ENCODE measurements around the gene SPOUT1. TPM values are rescaled to one million over a fixed set of nuclear protein-coding genes. Genes with fewer than 3 reads are reported as not detected.

SPOUT1 gene
- total RNA-seq, 2 experiments from 2014 or later = 60.5 to 75.0 TPM

GRCh38 chr9:128771745-128772519 lies 57.7 kb downstream of the SPOUT1 start, which contains the start of gene ZER1:
TSS of gene ZER1 (minus strand) at chr9:128771927. CDS start at chr9:128755565, 16,362 bp downstream.
- peak; percentile 94 for DNase-seq
- Mint-ChIP-seq H3K27me3 (no peaks in the 10 kb centered on the region), H3K27ac (peak within 1 kb of the TSS; percentile 99), H3K4me1 (peaks cover 21% of the 10 kb centered on the region), H3K36me3 (ENCODE audit: low read depth) (peaks cover 5% of the 10 kb centered on the region), H3K9me3 (no peaks in the 10 kb centered on the region), H3K4me3 (peak within 1 kb of the TSS; percentile 88)
- POLR2A ChIA-PET = no interaction called here
- CTCF ChIA-PET = interaction anchor here (1.0 to 2.6 kb wide), 3 partner anchors 11 to 118 kb away, joined by 4 to 6 read pairs (median 5); partner anchors contain the start of gene ENDOG

DNA sequence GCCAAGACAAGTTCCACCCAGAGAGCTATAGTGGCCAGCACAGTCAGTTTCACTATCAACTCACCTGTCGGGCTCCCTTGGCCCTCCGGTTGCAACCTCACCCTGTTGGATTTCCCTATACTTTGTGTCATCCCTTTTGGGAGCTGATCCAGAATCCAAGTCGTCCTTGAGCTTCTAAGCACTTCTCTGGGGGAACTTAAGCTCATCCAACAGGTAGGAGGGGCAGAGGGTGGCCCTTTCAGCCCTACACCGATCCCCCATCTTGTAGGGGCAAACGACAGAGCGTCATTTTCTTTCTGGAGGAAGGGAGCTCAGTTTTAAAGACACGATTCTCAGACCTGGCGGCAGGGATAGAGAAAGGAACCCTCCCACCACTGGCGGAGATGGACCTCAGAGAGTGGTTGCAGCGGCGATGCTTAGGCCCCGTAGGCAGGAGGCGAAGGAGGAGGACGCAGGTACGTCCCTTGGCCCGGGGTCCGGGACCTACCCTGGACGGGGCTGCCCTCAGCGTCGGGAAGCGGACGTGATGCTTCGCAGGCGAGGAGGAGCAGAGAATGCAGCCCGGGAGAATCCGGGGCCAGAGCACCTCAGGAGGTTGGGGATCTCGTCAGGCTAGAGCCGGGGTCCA lies 58.4 kb downstream of the SPOUT1 start:
- peak; percentile 33 for DNase-seq
- Mint-ChIP-seq H3K27me3 (no peaks in the 10 kb centered on the region), H3K36me3 (ENCODE audit: low read depth) (peaks cover 5% of the 10 kb centered on the region), H3K9me3 (no peaks in the 10 kb centered on the region), H3K4me1 (peaks cover 21% of the 10 kb centered on the region), H3K27ac (peak overlapping the region; percentile 99), H3K4me3 (peak overlapping the region; percentile 88)
- ChIA-PET POLR2A (no interaction called here), CTCF (interaction anchor here (0.5 to 1.4 kb wide), 5 partner anchors 22 to 127 kb away, joined by 3 to 6 read pairs (median 4); partner anchors contain the start of gene ENDOG)

DNA sequence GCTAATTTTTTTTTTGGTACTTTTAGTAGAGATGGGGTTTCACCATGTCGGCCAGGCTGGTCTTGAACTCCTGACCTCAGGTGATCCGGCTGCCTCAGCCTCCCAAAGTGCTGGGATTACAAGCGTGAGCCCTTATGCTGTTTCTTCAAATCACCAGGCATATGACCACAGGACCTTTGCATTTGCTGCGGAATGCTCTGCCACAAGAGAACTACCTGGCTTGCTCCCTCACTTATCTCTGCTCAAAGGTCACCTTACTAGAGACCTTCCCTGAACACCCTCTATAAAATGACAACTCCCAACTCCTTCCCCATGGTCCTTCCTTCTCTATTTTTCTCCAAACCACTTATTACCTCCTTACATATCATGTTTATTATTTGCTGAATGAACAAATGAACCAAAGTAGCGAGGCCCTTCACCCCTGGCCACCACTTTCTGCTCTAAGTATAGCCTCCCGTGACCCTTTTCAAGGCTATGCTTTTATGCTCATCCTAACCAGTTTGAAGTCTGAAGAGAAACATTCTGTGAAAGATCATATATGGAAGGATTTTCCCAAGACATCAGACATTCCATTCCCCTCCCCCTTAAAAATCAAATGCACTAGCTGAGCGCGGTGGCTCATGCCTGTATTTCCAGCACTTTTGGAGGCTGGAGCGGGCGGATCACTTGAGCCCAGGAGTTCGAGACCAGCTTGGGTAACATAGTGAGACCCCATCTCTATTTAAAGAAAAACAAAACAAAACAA lies 59.1 kb downstream of the SPOUT1 start:
- no peaks in the 10 kb centered on the region for H3K9me3 Mint-ChIP-seq
- DNase-seq = no peak
- no peaks in the 10 kb centered on the region for H3K27me3 Mint-ChIP-seq
- H3K36me3 Mint-ChIP-seq (ENCODE audit: low read depth) = peaks cover 5% of the 10 kb centered on the region
- ChIA-PET POLR2A (no interaction called here), CTCF (interaction anchor here (0.8 to 1.4 kb wide), 4 partner anchors 23 to 116 kb away, joined by 3 to 6 read pairs (median 4); partner anchors contain the start of gene ENDOG)
- peaks cover 21% of the 10 kb centered on the region for H3K4me1 Mint-ChIP-seq
- peak overlapping the region; percentile 99 for H3K27ac Mint-ChIP-seq
- H3K4me3 Mint-ChIP-seq = peak overlapping the region; percentile 88

Other genes starting within 250 kb of the SPOUT1 start
- gene DYNC2I2, start 172.9 kb downstream of the SPOUT1 start, total RNA-seq = 10 to 100 TPM; 60.6 to 68.3 TPM
- gene SET, start 140.6 kb downstream of the SPOUT1 start, total RNA-seq = 100 to 1,000 TPM; 476 to 482 TPM
- 1 to 10 TPM; 8.2 to 9.1 TPM for gene PKN3, start 127.3 kb downstream of the SPOUT1 start, total RNA-seq
- 10 to 100 TPM; 86.3 to 91.5 TPM for gene ZDHHC12, start 105.7 kb downstream of the SPOUT1 start, total RNA-seq
- gene ZER1, start 57.9 kb downstream of the SPOUT1 start, total RNA-seq = 10 to 100 TPM; 21.3 TPM
- 10 to 100 TPM; 18.4 to 21.1 TPM for gene TBC1D13, start 42.5 kb downstream of the SPOUT1 start, total RNA-seq
- 10 to 100 TPM; 10.2 to 11.3 TPM for gene ENDOG, start 11.3 kb downstream of the SPOUT1 start, total RNA-seq
- gene KYAT1, start 52.2 kb upstream of the SPOUT1 start, total RNA-seq = 10 to 100 TPM; 15.2 to 17.7 TPM
- 10 to 100 TPM; 42.4 to 48.0 TPM for gene LRRC8A, start 52.3 kb upstream of the SPOUT1 start, total RNA-seq
- 1 to 10 TPM; 1.2 to 2.2 TPM for gene PHYHD1, start 91.2 kb upstream of the SPOUT1 start, total RNA-seq
- 1 to 10 TPM; 8.4 to 9.2 TPM for gene DOLK, start 117.8 kb upstream of the SPOUT1 start, total RNA-seq
- gene NUP188, start 117.9 kb upstream of the SPOUT1 start, total RNA-seq = 10 to 100 TPM; 87.7 to 87.8 TPM
- gene SH3GLB2, start 198.5 kb upstream of the SPOUT1 start, total RNA-seq = 100 to 1,000 TPM; 111 to 124 TPM
- 10 to 100 TPM; 33.8 to 43.1 TPM for gene MIGA2, start 206.8 kb upstream of the SPOUT1 start, total RNA-seq

Data from activated CD4-positive, alpha-beta T cell treated with anti-CD3 and anti-CD28 coated beads, Interleukin-2, amount 10 ng/mL, durations not matched to agents 7 days and 5 days (primary cell).